HG02981 (cell line): ENCODE measurements around the gene LIPA.
"Not testable (repeated sequence)": the region's sequence is repeated elsewhere in the genome, so short reads cannot be mapped to it uniquely, and the experiment has no call there.

ENCODE experiments used
- ATAC-seq: cut with Tn5 transposase; IDR thresholded peaks from one replicate; pipeline ENCODE4 v1.9.1; 2021; ENCODE audit warnings: mild to moderate bottlenecking, moderate library complexity; ENCODE audit not compliant: unreplicated experiment

Gene LIPA

DNA sequence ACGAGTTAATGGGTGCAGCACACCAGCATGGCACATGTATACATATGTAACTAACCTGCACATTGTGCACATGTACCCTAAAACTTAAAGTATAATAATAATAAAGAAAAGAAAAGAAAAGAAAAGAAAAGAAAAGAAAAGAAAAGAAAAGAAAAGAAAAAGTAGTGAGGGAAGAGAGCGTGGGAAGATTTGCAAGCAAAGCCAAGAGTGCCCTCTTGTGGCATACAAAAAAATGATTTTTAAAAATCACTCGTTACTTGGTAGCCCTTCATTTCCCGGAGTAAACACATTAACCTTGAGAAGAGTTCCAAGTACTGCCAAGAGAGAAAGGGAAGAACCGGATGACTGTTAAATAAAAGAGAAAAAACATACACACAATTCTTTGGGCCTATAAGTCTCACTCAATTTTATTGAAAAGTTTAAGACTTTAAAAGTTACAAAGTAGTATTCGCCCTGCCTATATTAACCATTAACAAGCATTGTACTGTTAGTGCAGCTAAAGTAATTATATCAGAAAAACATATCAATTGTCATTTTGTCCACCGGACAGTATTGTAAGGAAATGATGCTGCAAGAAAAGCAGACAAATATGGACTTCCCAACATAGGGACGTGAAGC lies 38.3 kb downstream of the LIPA start:
- no peak for ATAC-seq

DNA sequence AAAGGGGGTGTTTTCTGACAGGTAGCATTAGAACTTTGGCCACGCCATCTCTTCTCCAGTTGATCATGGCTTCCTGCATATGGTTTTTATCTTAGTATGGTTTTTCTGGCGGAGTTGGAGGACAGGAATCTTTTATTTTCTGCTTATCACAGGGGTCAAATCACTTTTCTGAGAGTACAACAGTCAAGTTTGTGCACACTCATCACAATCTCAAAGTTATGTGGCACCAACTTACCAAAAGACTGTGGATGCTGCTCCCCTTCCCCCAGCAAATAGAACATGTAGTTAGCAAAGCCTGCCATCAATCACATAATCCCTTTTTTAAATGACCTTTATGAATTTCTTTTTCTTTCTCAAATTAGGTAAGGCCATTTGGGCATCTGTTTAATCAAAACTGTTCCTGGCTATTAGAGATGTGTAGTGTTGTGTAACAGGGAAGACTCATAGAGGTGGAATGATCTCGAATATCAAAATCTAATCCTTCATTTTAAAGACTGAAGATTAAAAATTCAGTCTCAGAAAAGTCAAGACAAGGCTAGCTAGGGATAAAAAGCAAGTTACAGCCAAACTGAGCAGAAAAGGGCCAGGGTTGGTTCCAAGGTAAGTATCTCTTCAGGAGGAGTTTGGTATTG lies 40.7 kb downstream of the LIPA start:
- no peak for ATAC-seq

DNA sequence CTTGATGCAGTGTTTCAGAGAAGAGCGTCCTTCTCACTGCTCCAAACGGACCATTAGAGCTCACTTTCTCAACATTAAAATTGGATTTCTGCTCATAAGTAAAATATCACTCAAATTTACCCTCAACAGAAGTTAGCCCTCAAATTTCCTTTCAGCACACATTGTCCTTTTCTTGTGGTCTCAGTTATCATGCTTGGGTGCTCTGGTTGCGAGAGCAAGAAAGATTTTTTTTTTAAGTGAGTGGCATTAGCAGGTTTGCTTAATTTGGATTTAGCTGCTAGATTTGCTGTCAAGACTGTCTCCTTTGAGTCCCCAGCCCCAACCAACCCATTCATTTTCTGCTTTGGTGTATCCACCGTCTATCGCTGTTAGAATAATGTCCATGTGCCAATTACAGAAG lies 41.9 kb downstream of the LIPA start:
- no peak for ATAC-seq

DNA sequence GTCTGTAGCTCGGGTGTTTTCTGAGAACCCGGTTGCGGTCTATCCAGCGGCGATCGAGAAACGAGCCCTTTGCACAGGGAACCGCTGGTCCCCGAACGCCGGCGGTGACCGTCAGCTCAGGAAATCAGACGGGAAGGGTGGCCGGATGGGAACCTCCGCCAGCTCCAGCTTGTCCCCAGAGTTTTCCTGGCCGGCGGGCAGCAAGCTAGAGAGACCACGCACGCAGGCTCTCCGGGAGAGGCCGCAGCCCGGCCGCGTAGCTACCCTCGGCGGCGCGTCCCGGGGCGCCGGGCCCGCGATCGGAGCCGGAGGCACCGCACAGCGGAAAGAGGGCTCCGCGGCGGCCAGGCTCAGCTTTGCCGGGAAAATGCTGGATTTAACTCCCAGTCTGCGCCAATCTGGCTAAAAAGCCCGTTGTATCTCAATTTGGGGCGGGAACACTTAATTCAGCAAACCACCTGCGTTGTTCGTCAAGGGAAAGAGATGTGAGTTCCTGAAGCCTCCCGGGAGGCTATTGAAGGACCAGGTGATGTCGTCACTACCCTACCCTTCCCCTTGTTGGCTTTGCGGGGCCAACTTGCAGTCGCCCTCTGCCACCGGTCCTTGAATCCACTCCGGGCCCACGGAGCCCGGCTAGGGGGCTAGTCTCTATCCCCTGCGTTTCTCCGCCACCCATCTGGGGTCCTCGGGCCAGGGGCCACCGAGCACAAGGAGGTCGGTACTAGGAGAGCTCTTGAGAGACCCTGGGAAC lies 43.6 kb downstream of the LIPA start:
- no peak for ATAC-seq

DNA sequence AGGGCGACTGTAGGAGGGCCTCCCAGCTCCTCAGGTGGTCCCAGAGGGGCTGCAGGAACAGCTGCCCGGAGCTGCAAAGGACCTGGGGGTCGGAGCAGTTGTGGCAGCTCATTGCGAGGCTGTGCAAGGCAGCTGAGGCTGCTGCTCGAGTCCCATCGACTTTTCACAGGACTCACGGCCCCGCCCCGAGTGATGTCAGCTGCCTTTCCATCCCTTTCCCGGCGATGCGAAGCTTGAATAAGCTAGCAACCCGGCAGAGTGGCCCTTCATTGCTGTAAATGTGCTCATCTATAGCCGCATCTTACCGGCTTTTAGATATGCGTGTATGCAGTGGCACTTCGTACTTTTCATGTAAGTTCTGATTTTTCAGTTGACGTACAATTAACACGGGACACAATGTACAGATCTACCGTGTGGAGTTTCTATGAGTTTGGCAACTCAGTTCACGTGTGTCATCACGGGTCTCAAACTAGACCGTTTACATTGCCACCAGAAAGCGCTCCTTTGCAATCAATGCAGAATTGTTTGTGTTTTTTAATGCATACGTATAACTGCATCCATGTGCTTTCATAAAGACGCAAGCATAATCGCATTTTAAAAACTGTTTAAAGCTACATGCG lies 44.3 kb downstream of the LIPA start, which contains the start of gene CH25H:
Gene CH25H (minus strand): TSS at position 137 of the 620 bp plus-strand sequence. CDS start 25 bp downstream, at position 112.
- no peak for ATAC-seq

DNA sequence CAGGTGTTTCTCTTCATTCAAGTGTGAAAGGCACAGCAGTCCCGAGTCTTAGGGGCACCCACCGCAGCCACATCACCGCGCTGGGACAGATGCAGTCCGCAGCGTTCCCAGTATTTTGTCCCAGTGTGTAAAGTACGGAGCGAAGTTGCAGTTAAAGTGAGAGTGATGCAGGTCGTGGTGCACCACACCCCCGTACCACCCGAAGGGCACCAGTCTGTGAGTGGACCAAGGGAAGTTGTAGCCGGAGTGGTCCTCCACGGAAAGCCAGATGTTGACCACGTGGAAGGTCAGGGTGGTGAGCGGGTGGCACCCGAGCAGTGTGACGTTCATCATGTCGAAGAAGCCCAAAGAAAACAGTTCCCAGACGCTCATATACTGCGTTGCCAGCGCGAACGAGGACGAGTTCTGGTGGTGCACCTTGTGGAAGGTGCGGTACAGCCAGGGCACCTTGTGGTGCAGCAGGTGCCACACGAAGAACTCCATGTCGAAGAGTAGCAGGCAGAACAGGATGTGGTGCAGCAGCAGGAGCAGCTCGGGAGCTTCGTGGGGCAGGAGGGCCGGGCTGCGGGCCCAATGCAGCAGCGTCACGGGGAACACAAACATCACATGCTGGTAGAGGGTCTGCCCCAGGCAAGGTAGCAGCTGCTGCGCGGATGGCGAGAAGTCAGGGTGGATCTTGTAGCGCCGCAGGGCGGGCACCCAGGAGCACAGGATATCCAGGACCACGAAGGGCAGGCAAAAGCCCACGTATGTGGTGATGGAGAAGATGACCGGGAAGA lies 45.0 kb downstream of the LIPA start:
- ATAC-seq, result no peak

DNA sequence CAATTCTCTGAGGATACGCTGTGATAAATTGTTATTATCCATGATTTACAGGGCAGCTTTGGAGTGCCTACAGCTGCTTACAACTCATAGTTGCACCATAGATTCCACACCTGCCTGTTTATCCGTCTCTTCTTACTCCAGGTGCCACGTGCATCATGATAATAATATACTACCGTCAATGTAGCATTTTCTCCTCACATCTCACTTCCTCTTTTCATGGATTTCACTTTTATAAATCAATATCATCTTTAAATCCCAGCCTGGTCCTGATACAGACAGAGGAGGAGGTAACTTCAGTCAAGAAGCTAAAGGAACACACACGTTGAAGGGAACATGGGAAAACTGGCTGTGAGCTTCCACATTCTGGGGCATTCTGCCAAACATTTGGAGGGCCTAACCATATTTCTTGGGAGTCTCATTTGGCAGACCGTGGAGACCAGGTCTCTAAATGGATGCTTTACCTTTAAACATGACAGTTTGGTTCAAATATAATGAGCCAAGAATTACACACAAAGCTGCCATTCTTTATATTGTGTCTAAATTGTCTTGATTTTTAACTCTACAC lies 46.9 kb downstream of the LIPA start:
- no peak for ATAC-seq

DNA sequence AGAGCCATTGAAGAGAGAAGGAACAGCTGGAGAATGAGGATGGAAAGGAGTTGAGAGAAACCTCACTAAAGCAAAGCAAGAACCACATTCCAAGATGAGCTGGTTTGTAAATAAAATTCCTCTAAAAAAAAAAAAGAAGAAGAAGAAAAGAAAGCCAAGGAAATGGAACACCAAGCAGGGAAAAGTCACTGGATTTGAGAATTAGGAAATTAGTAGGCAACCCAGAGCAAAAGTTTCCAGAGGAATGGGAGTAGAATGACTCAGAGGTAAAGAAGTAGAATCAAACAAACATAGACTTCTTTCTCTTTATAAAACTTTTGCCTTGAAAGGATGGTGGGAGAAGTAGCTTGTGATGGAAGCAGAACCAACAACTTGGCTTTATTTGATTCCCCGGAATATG lies 48.3 kb downstream of the LIPA start:
- ATAC-seq, result no peak

DNA sequence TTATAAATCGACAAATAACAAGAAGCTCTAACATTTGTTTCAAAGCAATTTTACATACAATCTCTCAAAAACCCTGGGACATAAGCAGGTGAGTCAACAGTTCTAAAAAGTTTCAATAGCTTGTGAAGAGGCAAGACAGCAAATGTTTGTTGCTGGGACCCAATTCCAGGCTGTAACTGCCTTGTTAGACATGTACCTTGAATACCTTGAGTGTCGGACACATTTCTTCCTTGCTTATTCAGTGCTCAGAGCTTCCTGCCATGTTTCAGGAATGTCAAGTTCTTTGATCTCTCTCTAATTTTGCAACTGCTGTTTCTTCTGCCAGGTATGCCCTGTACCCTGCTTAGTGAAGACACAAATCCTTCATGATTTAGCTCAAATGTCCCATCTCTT lies 49.5 kb downstream of the LIPA start:
- no peak for ATAC-seq

DNA sequence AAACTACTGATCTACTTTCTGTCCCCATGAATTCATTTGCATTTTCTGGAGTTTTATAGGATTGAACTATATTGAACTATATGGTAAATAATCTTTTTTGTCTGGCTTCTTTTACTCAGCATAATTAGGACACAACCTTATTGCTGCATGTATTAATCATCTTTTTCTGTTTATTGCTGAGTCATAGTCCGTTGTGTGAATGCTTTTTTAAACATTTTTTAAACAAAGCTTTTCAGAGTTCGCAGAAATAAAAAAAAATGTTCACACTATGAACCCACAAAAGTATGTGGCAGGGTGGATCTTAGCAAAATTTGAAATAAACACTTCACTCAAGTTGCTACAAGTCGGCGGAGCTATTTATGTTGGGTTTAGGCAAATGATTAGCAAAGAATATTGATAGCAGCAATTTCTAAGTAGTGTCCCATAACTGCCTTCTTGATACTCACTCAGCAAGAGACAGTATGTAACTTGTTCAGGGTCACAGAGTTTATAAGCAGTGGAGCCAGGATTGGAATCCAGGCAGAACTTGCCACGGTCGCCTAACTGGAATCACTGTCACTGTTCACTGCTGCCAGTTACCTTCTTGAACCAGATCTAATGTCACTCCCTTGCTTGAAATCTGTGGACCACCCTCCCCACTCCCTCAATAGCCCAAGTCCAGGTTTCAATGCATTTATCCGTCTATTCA lies 50.1 kb downstream of the LIPA start:
- ATAC-seq, result no peak

DNA sequence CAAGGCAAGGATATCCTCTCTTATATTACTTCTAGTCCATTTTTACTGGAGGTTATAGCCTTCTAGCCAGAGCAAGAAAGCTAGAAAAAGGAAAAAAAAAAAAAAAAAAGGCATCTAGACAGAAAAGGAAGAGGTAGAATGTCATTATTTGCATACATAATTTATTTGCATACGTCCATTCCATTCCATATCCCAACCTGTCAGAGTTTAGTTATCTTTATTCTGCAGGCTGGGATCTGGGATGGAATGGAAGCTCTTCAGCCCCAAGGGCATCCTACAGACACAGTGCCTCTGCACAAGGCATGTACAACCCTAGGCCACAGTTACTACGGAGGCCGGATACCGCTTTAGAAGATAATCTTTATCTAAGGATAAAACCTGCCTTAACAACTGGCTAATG lies 54.1 kb downstream of the LIPA start:
- no peak for ATAC-seq

DNA sequence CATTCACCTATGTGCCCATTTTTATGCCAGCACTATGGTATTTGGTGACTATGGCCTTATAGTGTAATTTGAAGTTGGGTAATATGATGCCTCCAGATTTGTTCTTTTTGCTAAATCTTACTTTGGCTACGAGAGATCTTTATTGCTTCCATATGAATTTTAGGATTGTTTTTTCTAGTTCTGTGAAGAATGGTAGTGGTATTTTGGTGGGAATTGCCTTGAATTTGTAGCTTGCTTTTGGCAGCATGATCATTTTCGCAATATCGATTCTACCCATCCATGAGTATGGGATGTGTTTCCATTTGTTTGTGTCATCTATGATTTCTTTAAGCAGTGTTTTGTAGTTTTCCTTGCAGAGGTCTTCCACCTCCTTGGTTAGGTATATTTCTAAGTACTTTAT lies 60.3 kb downstream of the LIPA start:
- not testable (repeated sequence) for ATAC-seq

DNA sequence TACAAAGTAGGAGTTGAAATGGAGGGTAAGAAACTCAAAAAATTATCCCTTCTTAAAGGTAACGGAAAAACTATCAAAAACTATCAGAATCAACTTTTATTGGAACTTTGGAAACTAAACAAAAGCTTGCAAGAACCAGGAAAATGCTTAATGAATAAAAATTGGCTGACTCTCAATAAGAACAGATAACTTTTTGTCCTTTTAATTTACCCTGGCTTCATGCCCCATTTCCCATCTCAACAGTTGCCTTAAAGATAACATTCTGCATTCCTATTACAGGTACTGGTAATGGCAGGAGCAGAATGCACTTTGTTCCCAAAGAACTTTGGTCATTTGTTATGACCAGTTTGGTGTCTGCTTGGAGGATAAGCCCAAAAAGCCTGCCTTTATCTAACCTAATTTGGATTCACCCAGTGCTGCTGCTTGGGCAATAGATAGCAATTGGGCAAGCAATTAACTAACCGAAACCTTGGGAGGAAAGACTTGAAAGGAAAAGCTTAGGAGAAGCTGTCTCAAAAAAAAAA lies 62.3 kb downstream of the LIPA start:
- no peak for ATAC-seq

DNA sequence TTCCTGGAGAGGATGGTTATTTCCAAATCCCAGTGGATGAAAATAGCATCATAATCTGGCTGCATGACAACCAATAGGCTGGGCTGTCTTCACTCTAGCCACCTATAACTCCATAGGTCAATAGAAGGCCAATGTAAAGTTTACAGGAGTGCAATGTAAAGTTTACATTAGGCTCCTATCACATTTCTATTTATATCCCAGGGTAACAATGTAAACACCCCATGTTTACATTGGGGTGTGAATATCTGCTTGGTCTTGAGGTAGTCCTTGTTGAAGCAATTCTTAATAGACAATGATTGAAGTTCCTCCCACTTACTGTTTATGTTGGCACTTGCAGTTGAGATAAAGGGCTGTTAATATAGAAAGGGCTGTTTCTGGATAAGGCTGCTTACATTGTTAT lies 65.9 kb downstream of the LIPA start:
- no peak for ATAC-seq

DNA sequence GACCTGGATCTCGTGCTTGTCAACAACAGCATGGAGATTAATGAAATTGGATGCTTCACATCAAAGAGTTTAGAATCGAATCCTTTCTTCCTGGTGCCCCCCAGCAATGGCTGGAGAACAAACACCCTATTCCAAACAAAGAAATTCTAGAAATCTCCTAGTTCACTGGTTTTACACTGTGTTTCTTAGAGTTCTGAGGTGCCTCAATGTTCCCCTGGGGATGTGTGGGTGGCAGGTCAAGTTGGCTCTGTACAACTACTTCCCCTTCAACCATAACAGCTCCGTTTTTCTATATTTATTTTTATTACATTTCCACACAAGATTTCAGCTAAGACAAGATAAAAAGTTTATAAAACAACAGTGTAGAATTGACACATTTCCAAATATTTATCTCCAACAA lies 66.9 kb downstream of the LIPA start:
- ATAC-seq, result no peak

DNA sequence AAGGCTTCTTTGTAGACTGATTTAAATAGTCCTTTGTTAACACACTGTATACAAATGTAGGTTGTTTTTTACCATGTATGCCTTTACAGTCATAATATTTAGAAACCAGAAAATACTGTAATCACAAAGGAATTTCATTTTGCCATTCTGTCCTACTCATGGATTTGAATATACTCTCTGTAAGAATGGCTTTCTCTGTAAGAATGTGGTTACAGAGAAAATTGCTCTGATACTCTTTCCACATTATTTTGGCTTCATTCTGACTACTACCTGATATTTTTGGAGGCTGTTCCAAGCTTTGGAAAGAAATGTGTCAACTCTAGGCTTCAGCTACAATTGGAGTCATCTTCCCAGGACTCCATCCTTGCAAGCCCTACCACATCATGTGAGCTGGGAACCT lies 68.0 kb downstream of the LIPA start:
- no peak for ATAC-seq

DNA sequence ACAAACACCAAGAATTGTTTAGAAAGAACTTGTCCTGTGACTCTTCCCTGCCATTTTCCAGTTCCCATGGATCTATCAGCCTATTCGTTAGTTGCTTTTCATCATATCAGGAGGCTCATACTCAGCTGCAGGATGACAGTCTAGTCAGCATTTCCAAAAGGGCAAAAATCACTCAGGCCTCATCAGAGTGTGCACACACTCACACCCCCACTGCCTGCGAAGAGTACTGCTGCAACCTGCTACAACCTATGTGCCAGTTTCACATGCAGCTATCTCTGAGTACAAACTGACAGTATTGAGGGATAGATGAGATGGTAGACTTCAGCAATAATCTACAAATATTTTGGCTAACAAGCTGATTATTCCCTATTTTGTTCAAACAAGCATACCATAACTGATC lies 68.7 kb downstream of the LIPA start:
- no peak for ATAC-seq

DNA sequence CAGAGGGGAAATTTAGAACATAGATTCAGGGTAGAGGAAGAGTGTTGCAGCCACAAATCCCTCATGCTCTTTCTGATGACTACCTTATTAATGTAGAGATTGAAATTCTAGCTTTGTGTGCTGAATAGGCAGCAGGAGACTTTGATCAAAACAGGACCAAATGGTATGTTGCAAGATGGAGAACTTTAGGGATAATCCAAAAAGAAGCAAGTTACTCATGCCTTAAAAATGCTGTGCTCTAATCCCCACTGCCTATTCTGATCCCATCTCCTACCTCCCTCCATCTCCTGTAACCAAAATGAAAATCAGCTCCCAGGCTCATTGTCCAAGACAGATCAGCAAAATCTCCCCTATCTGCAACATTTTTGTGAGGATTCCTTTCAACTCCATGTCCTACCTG lies 75.8 kb downstream of the LIPA start:
- ATAC-seq, result no peak

DNA sequence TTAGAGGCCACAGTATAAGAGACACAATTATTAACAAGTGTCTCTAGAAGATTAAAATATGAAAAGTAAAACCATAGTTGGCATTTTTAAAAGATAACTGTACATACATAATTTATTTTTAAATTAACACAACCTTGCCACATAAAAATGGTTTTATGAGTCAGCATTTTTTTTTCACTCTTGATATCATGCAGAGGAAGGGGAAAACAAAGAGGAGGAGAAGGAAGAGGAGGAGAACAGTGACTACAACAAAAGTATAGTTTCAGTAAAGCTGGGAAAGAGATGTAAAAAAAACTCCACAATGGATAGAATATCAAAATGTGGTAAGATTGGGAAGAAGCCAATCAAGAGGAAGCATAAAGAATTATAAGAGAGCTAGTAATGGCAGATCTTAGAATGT lies 78.5 kb downstream of the LIPA start:
- ATAC-seq, result no peak

DNA sequence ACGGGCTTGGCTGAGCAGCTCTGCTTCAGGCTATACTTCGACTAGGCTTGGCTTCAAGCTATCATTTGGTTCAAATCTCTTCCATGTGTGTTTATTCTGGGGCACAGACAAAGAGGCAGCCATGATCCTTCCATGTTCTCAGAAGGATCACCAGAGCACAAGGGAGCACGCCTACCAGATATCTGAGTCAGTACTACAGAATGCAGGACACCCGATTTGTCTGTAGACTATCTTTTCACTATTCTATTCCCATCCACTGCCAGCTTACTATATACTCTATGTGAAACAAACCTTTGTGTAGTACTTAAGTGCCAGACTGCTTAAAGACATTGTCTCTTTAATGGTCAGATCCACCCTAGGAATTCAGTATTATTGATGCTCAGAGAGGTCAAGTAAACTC lies 79.6 kb downstream of the LIPA start:
- ATAC-seq, result no peak
